Measurements from ENCODE around the gene PROSER2.

PROSER2 gene

DNA sequence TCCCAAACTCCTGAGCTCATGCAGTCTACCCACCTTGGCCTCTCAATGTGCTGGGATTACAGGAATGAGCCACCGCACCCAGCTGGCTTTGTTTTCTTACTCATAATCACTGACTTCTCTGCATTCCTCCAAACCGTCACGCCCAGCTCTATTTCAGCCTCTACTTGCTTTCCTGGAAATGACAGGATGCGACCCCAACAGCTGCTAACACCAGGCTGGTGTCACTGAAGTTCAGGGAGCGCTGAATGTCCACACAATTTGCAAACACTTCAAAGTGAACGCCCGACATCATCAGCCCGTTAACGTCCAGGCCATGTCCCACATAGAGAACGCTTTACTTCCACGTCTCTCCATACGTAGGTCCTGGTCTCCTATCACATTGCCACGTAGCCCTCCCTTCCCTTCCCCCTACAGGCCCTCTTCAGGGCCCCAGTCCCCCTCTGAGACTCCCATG, 12.8 kb upstream of the PROSER2 start:
- in situ Hi-C loops (cut with HindIII; ENCODE audit: low pct_unique_long_range_greater_than_20kb, low sequenced_read_pairs): no loop called here
- no peak for DNase-seq (ENCODE audit: low read depth in 1 of 2, low spot score in 1 of 2)
- TF ChIP-seq JUND (IDR thresholded peaks at IDR 0.05; ENCODE audit: low read depth): no peak

DNA sequence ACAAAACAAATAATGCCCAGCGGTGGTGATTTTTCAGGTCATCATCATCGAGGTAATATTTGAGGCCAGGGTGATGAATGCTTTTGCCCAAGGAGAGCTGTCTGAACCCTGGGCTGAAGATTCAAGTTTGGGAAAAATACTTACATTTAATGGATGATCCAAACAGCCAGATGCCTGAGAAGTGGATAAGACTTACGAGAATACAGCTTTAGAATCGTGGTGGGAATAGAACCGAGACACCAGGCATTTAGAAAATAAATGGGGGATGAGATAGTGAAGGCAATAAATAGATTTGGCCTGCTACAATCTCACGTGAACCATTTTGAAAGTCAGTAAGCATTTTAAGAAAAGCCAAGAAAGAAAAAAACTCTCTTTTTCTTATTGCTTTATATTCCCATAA, 12.2 kb upstream of the PROSER2 start:
- in situ Hi-C loops (cut with HindIII; ENCODE audit: low pct_unique_long_range_greater_than_20kb, low sequenced_read_pairs): no loop called here

DNA sequence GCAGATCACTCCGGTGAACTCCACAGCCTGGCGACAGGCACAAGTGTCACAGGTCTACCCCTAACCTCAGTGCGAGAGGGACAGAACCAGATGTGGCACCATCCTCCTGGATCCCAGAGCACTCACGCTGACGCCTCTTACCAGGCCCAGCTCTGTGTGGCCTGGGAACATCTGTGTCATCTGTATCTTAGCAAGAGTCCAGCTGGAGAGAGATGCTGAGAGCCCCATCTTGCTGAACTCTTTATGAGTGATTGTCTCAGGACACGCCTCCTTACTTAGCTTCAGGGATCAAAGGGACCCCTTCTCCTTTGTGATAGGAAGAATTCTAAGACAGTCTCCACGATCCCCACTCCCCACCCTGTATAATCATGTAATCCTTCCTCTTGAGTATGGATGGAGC, 10.0 kb upstream of the PROSER2 start:
- no peak for TF ChIP-seq JUND (IDR thresholded peaks at IDR 0.05; ENCODE audit: low read depth)
- DNase-seq (ENCODE audit: low read depth in 1 of 2, low spot score in 1 of 2): no peak
- in situ Hi-C loops (cut with HindIII; ENCODE audit: low pct_unique_long_range_greater_than_20kb, low sequenced_read_pairs): no loop called here

More for the DNA sequence above, 12.2 kb upstream of the PROSER2 start:
- DNase-seq (ENCODE audit: low read depth in 1 of 2, low spot score in 1 of 2): no peak
- TF ChIP-seq JUND (IDR thresholded peaks at IDR 0.05; ENCODE audit: low read depth): no peak

DNA sequence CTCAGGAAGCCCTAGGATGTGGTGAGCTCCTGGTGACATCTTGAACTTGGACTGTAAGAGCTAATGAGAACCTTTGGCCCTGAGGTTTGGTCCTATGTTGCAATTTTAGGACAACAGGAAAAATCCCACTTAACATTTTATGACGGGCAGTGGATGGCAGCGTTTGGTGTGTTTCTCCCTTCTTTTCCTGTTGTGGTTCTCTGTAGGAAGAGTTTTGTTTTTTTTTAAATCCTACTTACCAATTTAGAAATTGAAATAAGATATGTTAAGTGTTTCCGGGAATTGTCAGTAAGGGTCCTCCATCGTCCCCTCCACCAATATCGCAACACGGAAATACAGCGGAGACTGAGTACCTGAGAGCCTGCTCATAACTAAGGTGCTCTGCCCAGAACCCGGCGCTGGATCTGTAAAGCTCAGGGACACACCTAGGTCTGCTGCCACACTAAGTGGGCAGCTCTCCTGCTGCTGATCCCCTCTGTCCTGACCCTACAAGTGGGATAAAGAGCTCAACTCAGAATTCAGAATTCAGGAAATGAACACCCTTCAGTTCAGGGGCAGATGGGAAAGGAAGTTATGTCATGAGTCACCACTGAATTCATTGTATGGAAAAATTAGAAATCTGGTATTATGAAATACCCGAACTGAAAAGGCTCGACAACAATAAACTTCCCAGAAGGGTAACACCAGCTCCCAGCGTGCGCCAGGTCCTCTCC, 9.1 kb upstream of the PROSER2 start:
- no peak for DNase-seq (ENCODE audit: low read depth in 1 of 2, low spot score in 1 of 2)
- in situ Hi-C loops (cut with HindIII; ENCODE audit: low pct_unique_long_range_greater_than_20kb, low sequenced_read_pairs): no loop called here

GRCh38 chr10:11819027-11819426, 4.1 kb upstream of the PROSER2 start:
- DNase-seq (ENCODE audit: low read depth in 1 of 2, low spot score in 1 of 2): no peak
- in situ Hi-C loops (cut with HindIII; ENCODE audit: low pct_unique_long_range_greater_than_20kb, low sequenced_read_pairs): no loop called here
- no peak for TF ChIP-seq JUND (IDR thresholded peaks at IDR 0.05; ENCODE audit: low read depth)

More for the DNA sequence above, 9.1 kb upstream of the PROSER2 start:
- no peak for TF ChIP-seq JUND (IDR thresholded peaks at IDR 0.05; ENCODE audit: low read depth)

GRCh38 chr10:11822026-11822756, 965 bp upstream of the PROSER2 start:
- no peak for TF ChIP-seq JUND (IDR thresholded peaks at IDR 0.05; ENCODE audit: low read depth)
- DNase-seq (ENCODE audit: low read depth in 1 of 2, low spot score in 1 of 2): no peak
- in situ Hi-C loops (cut with HindIII; ENCODE audit: low pct_unique_long_range_greater_than_20kb, low sequenced_read_pairs): no loop called here

- no peak for TF ChIP-seq JUND (IDR thresholded peaks at IDR 0.05; ENCODE audit: low read depth)
- no peak for DNase-seq (ENCODE audit: low read depth in 1 of 2, low spot score in 1 of 2)
- in situ Hi-C loops (cut with HindIII; ENCODE audit: low pct_unique_long_range_greater_than_20kb, low sequenced_read_pairs): no loop called here
These were observed 391 bp upstream of the PROSER2 start for GRCh38 chr10:11822809-11823121.

GRCh38 chr10:11823989-11824346, 812 bp downstream of the PROSER2 start:
- in situ Hi-C loops (cut with HindIII; ENCODE audit: low pct_unique_long_range_greater_than_20kb, low sequenced_read_pairs): no loop called here
- DNase-seq (ENCODE audit: low read depth in 1 of 2, low spot score in 1 of 2): no peak

DNA sequence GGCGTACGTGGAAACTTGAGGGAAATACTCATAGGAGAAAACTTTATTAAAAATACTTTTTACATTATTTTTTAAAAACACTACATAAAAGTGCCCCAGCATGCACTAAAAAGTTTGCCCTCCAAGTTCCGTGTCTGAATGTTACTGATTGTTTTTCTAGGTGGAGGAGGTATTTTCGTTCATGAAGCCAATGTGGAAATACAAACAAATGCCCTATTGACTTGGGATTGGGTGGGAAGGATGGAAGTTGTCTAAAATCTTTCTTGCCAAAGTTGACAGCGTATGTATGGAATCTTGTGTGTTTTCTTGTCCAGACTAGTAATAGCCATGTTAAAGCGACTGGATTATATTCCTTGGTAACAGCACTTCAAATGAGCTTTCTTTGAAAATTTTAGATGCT, 1.2 kb downstream of the PROSER2 start:
- TF ChIP-seq JUND (IDR thresholded peaks at IDR 0.05; ENCODE audit: low read depth): no peak
- no peak for DNase-seq (ENCODE audit: low read depth in 1 of 2, low spot score in 1 of 2)
- in situ Hi-C loops (cut with HindIII; ENCODE audit: low pct_unique_long_range_greater_than_20kb, low sequenced_read_pairs): no loop called here

More at GRCh38 chr10:11823989-11824346, 812 bp downstream of the PROSER2 start:
- no peak for TF ChIP-seq JUND (IDR thresholded peaks at IDR 0.05; ENCODE audit: low read depth)

- in situ Hi-C loops (cut with HindIII; ENCODE audit: low pct_unique_long_range_greater_than_20kb, low sequenced_read_pairs): no loop called here
- DNase-seq (ENCODE audit: low read depth in 1 of 2, low spot score in 1 of 2): no peak
- no peak for TF ChIP-seq JUND (IDR thresholded peaks at IDR 0.05; ENCODE audit: low read depth)
These were observed 1.7 kb downstream of the PROSER2 start for GRCh38 chr10:11824825-11825224.

DNA sequence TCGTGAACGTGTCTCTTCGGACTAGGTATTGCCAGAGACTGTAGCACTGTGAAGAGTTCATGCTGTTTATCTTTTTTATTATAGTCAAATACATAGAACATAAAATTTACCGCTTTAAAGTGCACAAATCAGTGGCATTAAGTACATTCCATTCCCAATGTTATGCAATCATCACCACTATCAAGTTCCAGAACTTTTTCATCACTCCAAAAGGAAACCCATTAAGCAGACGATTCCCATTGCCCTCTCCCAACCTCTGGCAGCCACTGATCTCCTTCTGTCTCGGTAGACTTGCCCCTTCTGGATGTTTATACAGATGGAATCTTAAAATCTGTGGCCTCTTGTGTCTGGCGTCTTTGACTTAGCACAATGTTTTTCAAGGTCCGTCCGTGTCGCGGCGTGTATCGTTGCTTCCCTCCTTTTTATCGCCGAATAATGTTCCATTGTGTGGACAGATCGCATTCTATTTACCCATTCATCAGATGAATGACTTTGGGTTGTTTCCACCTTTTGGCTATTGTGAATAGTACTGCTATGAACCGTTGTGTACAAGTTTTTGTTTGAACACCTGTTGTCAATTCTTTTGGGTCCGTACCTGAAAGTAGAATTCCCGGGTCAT, 2.7 kb downstream of the PROSER2 start:
- no peak for TF ChIP-seq JUND (IDR thresholded peaks at IDR 0.05; ENCODE audit: low read depth)
- DNase-seq (ENCODE audit: low read depth in 1 of 2, low spot score in 1 of 2): no peak

GRCh38 chr10:11827006-11827405, 3.9 kb downstream of the PROSER2 start:
- no peak for TF ChIP-seq JUND (IDR thresholded peaks at IDR 0.05; ENCODE audit: low read depth)
- in situ Hi-C loops (cut with HindIII; ENCODE audit: low pct_unique_long_range_greater_than_20kb, low sequenced_read_pairs): no loop called here
- no peak for DNase-seq (ENCODE audit: low read depth in 1 of 2, low spot score in 1 of 2)

More for the DNA sequence above, 2.7 kb downstream of the PROSER2 start:
- in situ Hi-C loops (cut with HindIII; ENCODE audit: low pct_unique_long_range_greater_than_20kb, low sequenced_read_pairs): no loop called here

DNA sequence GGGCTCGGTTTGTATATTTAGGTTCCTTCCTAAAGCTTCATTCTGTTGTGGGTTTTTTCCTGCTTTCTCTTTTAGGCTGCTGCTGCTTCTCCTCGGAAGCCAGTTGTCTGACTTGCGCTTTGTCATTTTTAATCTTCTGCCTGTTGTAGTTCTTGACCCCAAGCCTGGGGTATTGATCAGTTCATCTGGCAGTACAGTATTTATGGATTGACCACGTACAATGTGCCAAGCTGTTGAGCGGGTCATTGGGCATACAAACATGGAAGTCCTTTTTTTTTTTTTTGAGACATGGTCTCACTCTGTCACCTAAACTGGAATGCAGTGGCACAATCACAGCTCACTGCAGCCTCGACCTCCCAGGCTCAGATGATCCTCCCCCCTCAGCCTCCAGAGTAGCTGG, 4.3 kb downstream of the PROSER2 start:
- no peak for DNase-seq (ENCODE audit: low read depth in 1 of 2, low spot score in 1 of 2)
- in situ Hi-C loops (cut with HindIII; ENCODE audit: low pct_unique_long_range_greater_than_20kb, low sequenced_read_pairs): no loop called here
- TF ChIP-seq JUND (IDR thresholded peaks at IDR 0.05; ENCODE audit: low read depth): no peak

Measured in T47D (cell line).